ENCODE results near the gene FRA10AC1. TPM values are rescaled to one million over a fixed set of nuclear protein-coding genes. Genes with fewer than 3 reads are reported as not detected.

FRA10AC1 gene
- total and polyA plus RNA-seq, 8 donors, result 1.2 to 42.0 (median 7.7) TPM

GRCh38 chr10:93726024-93726423, 23.6 kb upstream of the FRA10AC1 start:
- intact Hi-C loops (cut with DNase I; ENCODE audit: low total_unique reads), result no loop called here
- peaks cover 0 to 12% (median 5%) of the 10 kb centered on the region in 3 donors for H3K27me3 ChIP-seq
- H3K4me1 ChIP-seq, result no peaks in the 10 kb centered on the region
- H3K9me3 ChIP-seq, result no peaks in the 10 kb centered on the region
- H3K36me3 ChIP-seq, result no peaks in the 10 kb centered on the region
- 76 to 84% (median 79%) methylated on average over 1 of the region's 1 CpG for WGBS, 5 donors
- TF ChIP-seq POLR2AphosphoS5 (IDR thresholded peaks at IDR 0.05), result no peak
- no peak for TF ChIP-seq EP300 (IDR thresholded peaks at IDR 0.05)
- TF ChIP-seq POLR2A (IDR thresholded peaks at IDR 0.05), result no peak
- no peak for TF ChIP-seq CTCF (IDR thresholded peaks at IDR 0.05)
- no peak for DNase-seq
- no peak overlapping the region for H3K4me3 ChIP-seq
- no peak overlapping the region for H3K27ac ChIP-seq

- no peak for DNase-seq
- H3K9me3 ChIP-seq, result no peaks in the 10 kb centered on the region
- intact Hi-C loops (cut with DNase I; ENCODE audit: low total_unique reads), result no loop called here
- H3K4me3 ChIP-seq, result no peak overlapping the region
- no peaks in the 10 kb centered on the region for H3K36me3 ChIP-seq
- peaks cover 0 to 19% (median 5%) of the 10 kb centered on the region in 3 donors for H3K27me3 ChIP-seq
- H3K27ac ChIP-seq, result no peak overlapping the region
- no peaks in the 10 kb centered on the region for H3K4me1 ChIP-seq
- 68 to 81% (median 70%) methylated on average over 2 of the region's 2 CpGs for WGBS, 5 donors
- no peak for TF ChIP-seq POLR2A (IDR thresholded peaks at IDR 0.05)
- no peak for TF ChIP-seq POLR2AphosphoS5 (IDR thresholded peaks at IDR 0.05)
- TF ChIP-seq CTCF (IDR thresholded peaks at IDR 0.05), result no peak
- no peak for TF ChIP-seq EP300 (IDR thresholded peaks at IDR 0.05)
These were observed 20.8 kb upstream of the FRA10AC1 start for GRCh38 chr10:93723153-93723552.

- peaks cover 0 to 17% (median 5%) of the 10 kb centered on the region in 3 donors for H3K27me3 ChIP-seq
- intact Hi-C loops (cut with DNase I; ENCODE audit: low total_unique reads), result no loop called here
- H3K27ac ChIP-seq, result no peak overlapping the region
- no peak overlapping the region for H3K4me3 ChIP-seq
- no peaks in the 10 kb centered on the region for H3K9me3 ChIP-seq
- H3K4me1 ChIP-seq, result no peaks in the 10 kb centered on the region
- DNase-seq, result no peak
- TF ChIP-seq CTCF (IDR thresholded peaks at IDR 0.05) (no peak), POLR2AphosphoS5 (IDR thresholded peaks at IDR 0.05) (no peak), POLR2A (IDR thresholded peaks at IDR 0.05) (no peak), EP300 (IDR thresholded peaks at IDR 0.05) (no peak)
- H3K36me3 ChIP-seq, result no peaks in the 10 kb centered on the region
These were observed 20.2 kb upstream of the FRA10AC1 start for GRCh38 chr10:93722550-93722949.

- H3K9me3 ChIP-seq, result no peaks in the 10 kb centered on the region
- DNase-seq, result no peak
- peaks cover 0 to 7% (median 0%) of the 10 kb centered on the region in 3 donors for H3K27me3 ChIP-seq
- intact Hi-C loops (cut with DNase I; ENCODE audit: low total_unique reads), result no loop called here
- no peak overlapping the region for H3K4me3 ChIP-seq
- no peaks in the 10 kb centered on the region for H3K36me3 ChIP-seq
- TF ChIP-seq CTCF (IDR thresholded peaks at IDR 0.05) (no peak), POLR2AphosphoS5 (IDR thresholded peaks at IDR 0.05) (no peak), POLR2A (IDR thresholded peaks at IDR 0.05) (no peak)
- no peak overlapping the region for H3K27ac ChIP-seq
- WGBS, 5 donors, result 63 to 80% (median 75%) methylated on average over 3 of the region's 3 CpGs
- H3K4me1 ChIP-seq, result no peaks in the 10 kb centered on the region
These were observed 17.5 kb upstream of the FRA10AC1 start for GRCh38 chr10:93719901-93720300.

All from stomach (tissue), 9 donors.